Measurements from ENCODE around the gene PCID2.

Gene PCID2

DNA sequence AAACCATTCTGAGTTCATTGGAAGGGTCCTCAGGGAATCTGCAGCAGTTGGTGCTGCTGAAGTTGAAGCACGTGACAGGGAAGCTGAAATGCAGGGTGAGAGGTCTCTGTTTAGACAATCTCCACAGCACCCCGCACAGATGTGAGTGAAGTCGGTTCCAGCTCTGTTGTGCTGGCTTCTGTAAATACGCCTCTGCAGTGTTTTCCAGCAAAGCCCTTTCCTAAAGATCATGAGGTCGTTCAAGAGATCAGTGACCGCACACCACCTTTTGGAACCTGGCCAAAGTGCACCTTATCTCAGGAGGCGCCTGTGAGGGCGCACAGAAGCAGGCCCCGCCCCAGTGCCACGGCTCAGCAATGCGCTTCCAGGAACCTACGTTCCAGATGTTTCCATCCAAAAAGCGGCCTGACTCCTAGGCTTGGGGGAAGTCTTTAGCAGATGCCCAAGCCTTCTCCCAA, 11.7 kb upstream of the PCID2 start:
- in situ Hi-C loops (cut with HindIII; ENCODE audit: low sequenced_read_pairs), result loop anchor here (5.0 kb wide), 1 partner anchor 88 kb away; no protein-coding TSS in a partner anchor

DNA sequence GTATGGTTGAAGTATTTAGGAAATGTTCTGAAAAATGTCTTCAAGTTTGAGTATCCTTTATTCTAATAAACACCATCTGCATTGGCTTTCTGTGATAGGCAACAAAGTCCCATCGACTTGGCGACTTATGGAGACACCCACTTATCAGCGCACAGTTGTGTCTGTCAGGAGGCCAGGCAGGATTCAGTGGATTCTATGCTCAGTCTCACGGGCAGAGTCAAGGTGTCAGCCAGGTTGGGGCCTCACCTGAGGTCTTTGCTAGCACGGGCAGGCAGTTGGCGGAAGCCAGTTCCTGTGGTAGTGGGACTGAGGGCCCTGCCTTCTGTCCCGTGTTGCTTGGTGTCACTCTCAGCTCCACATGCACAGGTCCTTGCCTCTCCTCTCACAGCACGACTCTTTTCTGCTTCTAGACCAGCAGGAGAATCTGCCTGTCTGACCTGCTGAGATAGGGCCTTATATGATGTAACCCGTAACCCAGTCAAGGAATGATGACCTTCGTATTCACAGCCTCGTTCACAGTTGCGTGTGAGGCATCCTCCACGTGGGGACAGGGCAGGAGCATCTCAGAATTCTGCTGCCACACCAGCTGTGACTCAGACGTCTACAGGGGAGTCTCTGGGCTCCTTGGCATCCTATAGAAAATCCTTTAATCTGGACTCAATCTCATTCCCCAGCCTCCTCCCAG, 10.9 kb upstream of the PCID2 start:
- in situ Hi-C loops (cut with HindIII; ENCODE audit: low sequenced_read_pairs), result no loop called here

DNA sequence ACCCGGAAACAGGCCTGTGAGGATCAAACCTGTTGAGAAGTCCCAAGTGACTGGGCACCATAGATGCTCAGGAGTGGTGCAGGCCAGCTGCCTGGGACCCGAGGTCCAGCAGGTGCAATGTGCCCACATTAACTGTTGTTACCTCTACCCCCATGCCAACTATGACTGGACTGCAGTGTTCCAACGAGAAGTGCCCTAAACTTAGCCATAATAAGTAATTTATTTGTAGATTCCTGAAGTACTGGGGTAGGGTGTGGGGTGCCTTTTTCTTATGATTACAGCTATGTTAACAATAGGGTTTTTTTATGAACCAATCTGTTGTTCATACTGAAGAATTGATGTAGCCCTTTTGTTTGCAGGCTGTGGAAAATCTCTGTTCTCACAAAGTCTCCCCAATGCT, 10.1 kb upstream of the PCID2 start:
- in situ Hi-C loops (cut with HindIII; ENCODE audit: low sequenced_read_pairs), result no loop called here

DNA sequence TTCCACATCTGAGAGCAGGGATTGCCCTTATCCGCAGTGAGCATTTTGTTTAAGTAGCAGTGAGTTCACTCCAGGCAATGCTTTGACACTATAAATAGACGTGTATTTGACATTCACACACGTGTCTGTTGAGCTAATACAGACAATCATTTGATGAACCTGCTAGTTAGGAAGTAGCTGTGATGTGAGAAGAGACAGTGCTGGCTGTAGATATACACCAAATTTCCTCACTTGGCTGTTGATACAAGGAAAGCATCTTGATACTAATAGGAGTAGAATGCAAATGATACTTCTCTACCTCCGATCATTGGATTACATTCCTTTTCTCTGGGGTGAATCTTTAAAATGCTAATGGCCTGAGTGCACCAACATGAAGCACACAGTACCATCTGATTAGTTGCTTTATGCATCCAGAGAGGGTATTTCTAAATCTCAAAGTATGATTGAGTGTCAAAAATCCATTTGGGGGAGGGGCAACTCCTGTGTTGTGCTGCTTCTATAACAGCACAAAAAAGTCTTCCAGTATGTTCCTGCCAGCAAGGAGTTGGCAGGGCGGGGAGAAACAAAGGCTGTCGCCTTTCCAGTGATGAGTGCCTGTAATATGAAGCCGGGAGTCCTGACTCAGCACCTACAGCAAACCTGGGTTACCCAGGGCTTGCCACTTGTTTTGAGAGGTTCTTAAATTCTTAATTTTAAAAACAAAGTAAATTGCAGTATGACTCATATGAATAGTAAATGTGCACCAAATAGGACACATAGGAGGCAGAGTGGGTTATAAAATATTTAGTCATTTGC, 8.0 kb upstream of the PCID2 start:
- in situ Hi-C loops (cut with HindIII; ENCODE audit: low sequenced_read_pairs), result no loop called here

DNA sequence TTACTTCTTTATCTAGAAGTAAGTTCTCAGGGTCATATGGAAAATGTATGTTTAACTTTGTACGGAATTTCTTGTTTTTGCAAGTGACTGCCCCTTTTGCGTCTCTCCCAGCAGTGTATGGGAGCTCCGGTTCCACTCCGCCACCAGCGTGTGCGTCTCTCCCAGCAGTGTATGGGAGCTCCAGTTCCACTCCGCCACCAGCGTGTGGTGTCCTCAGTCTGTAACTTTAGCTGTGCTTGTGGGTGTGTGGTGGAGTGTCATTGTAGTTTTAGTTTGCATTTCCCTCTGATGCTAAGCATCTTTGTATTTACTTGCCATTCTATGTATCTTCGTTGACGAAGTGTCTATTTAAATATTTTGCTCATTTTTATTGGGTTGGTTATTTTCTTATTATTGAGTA, 3.3 kb upstream of the PCID2 start:
- in situ Hi-C loops (cut with HindIII; ENCODE audit: low sequenced_read_pairs), result no loop called here

DNA sequence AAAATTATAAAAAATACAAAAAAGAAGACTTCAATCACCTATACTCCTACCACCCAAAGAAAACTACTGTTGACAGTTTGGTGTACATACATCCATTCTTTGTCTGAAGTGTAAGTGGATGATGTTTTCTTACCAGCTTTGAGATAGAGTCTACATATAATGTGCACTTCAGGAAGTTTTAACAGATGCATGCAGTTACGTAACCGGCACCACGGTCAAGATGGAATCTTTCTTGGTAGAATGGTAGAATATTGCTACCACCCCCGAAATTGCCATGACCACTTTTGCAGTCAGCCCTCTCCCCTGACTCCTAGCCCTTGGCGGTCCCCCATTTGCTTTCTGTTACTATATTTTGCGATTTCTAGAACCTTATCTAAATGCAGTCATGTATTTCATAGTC, 2.4 kb upstream of the PCID2 start:
- in situ Hi-C loops (cut with HindIII; ENCODE audit: low sequenced_read_pairs), result no loop called here

DNA sequence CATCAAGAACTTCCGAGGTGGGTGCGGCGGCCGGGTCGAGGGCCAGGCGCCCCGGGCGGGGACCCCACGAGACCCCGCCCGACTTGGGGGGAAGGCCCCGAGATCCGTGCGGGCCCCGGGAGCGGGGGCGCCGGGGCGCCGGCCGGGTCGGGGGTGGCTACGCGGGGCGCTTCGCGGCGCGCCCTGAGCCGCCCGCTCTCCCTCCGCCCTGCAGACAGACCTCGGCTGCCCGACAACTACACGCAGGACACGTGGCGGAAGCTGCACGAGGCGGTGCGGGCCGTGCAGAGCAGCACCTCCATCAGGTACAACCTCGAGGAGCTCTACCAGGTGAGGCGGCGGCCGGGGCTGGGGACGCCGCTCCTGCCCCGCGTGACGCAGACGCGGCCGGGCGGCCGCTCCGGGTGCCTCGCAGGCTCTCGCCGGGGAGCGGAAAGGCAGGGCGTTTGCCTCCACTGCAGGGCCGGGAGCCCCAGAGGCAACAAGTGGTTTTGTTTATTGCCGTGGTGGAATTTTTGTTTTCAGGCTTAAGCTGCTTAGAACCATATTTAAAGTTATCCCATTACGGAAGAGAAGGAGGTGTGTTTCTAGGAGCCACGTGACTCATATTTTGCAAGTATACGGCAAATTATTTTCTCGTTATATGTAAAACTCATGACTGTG, 1.4 kb upstream of the PCID2 start:
- in situ Hi-C loops (cut with HindIII; ENCODE audit: low sequenced_read_pairs), result no loop called here

DNA sequence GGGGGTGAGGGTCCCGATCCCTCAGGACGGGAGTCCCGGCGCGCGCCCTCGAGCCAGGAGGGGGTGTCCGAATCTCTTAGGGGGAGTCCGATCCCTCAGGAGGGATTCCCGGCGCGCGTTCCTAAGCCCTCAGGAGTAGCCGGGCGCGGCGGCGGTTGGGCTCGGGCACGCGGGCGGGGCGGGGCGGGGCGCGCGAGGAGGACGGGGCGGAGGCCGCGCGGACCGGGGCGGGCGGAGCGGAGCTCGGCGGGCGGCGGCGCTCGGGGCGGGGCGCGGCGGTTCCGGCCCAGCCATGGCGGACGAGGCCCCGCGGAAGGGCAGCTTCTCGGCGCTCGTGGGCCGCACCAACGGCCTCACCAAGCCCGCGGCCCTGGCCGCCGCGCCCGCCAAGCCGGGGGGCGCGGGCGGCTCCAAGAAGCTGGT, 878 bp upstream of the PCID2 start, which contains the start of gene CUL4A:
Gene CUL4A, plus strand, starts transcription at position 278 of the 423 bp plus-strand sequence. Its CDS starts 15 bp downstream, at position 293.
- in situ Hi-C loops (cut with HindIII; ENCODE audit: low sequenced_read_pairs), result no loop called here

DNA sequence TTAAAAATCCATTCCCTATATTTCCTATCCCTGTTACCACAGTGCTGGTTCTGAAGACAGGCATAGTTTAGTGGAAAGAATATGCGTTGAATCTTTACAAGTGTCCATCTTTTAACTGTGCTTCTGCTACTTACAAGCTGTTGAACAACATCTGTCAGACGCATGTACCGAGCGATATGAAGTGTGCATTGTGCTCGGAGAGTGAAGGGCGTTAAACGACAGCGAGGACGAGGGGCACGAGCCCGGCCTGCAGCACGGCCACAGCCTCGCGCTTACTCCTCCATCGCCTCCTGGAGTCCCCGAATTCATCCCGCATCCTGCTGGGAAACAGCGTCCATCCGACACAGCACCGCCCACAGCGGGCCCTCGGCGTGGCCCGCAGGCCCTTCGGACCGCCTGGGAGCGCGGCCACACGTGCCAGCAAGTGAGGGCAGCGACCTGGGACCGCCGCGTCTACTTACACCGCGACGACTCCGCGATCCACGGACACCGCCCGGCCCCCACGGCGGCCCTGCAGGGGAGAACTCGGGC, 514 bp downstream of the PCID2 start:
- in situ Hi-C loops (cut with HindIII; ENCODE audit: low sequenced_read_pairs), result no loop called here

DNA sequence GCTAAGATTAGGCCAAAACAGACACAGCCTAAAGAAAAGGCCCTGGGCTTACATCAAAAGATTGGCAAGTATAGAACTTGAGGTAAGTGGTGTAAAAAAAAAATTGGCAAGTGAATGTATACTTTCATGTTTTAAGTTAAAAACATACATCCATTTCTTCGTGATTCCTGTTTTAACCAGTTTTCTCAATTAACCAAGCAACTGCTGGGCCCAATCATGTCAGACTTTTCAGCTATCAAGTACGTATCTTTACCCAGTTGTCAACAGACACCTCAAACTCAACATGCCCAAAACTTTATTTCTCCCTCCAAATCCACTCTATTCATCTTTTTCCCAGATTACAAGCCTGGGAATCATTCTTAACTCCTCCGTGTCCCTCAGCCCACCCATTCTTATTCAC, 1.0 kb downstream of the PCID2 start:
- in situ Hi-C loops (cut with HindIII; ENCODE audit: low sequenced_read_pairs), result no loop called here

DNA sequence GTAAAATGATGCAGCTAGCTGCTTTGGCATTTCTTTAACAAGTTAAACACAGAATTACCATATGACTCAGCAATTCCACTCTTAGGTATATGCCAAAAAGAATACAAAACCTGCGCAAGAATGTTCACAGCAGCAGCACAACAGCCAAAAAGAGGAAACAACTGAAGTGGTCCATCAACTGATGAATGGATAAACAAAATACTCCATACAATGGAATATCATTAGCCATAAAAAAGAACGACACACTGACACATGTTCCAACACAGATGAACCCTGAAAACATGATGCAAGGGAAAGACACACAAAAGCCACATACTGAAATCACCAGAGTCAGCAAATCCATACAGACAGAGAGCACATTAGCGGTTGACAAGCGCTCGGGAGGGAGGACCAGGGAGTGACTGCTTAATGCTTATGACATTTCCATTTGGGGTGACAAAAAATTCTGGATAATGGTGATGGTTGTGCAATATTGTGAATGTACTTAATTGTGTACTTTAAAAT, 3.0 kb downstream of the PCID2 start:
- in situ Hi-C loops (cut with HindIII; ENCODE audit: low sequenced_read_pairs), result no loop called here

DNA sequence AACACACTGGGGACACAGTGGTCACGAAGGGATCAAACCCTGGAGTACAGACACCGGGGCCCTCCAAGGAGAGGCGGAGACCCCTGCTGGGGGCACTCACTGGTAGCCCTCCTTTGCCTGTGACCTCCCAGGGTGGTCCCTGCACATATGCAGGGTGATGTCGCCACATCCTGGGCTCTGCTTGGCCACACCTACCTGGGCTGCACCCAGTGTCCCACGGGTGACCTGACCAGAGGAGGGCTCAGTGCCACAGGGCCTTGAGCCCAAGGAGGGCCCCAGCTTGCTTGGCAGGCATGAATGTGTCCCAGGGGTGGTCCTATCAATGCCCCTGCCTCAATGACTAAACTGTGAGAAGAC, 4.1 kb downstream of the PCID2 start:
- in situ Hi-C loops (cut with HindIII; ENCODE audit: low sequenced_read_pairs), result no loop called here

DNA sequence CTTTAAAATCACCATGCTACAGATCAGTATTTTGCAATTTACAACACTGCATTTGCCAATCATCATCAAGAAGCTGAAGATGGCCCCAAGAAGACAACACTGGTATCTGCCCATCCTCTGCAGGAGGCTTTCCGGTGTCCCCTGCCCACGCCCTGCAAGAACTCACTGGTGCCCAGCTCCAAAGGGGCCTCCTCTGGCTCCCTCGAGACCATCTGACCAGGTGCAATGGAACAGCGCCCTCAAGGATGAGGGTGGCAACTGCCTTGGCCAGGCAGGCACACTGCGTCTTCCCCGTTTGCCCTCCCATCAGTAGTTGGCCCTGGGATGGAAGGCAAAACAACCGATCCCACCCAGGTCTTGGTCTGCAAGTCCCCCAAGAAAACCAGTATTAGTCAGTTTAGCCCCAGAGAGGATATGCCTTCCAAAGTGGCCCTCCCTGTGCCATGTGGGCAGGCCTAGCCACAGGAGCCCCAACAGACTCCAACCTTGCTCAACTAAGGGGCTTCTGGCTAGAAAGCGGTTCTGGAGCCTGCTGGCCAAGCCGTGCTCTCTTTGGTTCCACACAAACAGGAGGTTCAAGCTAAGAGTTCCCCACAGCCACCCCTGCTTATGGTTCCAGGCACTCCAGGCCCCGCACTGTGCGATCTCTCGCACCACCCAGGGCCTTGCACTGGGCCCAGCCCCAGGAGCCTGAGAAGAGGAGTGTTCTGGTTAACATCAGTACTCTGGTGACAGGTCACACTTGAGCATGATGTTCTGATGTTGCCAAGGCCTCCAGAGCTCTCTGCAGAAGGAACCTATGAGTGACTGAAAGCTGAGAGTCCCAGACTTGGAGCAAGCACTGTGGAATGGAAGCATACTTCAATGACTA, 4.7 kb downstream of the PCID2 start:
- in situ Hi-C loops (cut with HindIII; ENCODE audit: low sequenced_read_pairs), result no loop called here

DNA sequence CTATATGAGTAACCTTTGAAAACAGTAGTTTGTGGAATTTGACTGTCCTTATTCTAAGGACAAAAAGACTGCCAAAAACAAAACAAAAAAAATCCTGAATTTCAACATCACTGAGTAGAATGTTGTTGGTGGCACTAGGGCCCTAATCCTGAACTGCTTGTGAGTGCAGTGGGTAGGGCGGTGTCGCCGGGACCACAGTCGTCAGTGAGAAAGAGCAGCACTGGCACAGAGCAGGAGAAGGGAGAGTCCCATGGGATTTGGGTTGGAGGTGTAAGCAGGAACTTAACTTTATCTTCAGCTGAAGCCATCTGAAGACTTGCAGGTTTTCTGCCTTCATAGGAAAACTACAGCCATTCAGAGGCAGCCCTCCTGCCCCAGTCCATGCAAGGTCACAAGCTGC, 5.6 kb downstream of the PCID2 start:
- in situ Hi-C loops (cut with HindIII; ENCODE audit: low sequenced_read_pairs), result no loop called here

DNA sequence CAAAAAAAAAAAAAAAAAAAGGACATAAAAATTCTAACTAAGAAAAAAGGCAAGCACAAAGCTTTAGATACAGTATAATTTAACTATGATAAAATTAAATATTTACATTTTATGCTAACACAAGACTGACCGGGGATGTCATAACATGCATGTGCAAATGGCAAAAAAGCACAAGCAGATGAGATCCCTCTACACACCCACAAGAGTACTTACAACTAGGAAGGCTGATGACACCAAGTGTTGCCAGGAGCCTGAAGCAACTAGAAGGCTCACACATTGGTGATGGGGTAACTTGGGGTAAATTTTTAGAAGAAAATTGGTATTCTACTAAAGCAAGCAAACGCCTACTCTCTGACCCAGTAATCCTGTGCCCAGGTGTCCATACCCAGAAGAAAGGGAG, 6.7 kb downstream of the PCID2 start:
- in situ Hi-C loops (cut with HindIII; ENCODE audit: low sequenced_read_pairs), result no loop called here

DNA sequence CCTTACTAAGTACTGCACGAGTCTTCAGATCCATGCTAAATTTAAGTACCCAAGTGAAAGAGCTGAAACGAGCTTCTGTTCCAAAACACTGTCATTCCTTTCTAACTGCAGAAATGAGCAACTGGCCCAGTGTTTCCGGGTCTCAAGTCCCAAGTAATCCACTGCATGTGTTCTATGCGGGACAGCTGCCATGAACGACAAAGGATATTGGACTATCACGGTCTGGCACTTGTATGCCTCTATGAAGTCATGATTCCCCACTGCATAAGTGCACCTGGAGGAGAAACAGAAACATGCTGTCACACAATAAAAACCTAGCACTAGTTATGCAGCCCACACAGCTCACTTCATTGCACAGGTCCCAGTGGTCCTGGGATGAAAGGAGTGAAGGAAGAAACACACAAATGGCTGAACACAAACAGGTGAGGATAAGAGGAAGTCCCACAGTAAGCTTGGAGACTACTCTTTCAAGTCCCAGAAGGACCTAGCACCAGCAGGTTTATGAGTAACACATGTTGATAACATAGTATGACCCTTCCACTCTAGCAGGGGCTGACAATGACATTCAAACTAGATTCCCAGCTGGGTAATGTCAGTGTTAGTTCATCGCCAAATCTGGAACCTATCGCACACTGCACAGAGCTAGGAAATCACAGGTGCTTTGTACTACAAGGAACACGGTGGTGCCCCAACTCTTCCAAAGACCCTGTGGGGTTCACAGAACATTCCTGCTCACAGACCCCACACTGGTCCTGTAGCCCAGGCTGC, 11.3 kb downstream of the PCID2 start:
- in situ Hi-C loops (cut with HindIII; ENCODE audit: low sequenced_read_pairs), result no loop called here

DNA sequence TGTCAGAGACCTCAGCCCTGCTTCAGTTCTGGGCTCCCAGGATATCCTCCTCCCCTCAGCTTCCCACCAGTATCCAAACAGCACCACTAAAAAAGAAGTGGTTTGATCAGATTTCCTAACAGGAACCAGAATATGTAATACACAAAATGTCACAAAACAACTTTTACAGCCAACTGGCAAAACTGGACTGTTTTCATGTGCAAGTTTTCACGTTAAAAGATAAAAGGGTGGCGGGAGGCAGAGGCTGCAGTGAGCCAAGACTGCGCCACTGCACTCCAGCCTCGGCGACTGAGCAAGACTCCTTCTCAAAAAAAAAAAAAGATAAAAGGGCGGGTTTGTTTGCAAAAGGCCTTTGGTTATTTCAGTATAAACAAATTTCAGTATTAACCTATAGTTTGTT, 13.1 kb downstream of the PCID2 start:
- in situ Hi-C loops (cut with HindIII; ENCODE audit: low sequenced_read_pairs), result no loop called here

DNA sequence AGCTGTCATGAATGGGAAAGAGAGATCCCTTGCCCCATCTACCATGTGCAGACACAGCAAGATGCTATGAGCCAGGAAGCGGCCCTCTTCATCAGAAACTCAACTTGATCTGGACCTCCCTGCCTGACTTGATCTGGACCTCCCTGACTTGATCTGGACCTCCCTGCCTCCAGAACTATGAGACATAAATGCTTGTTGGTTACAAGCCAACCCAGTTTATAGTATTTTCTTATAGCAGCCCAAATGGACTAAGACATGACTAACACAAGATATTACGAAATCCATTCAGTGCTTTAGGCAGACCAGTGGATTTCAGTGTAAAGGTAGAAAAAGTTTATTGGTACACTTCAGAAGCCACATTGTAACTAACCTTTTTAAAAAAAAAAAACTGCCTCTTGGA, 15.6 kb downstream of the PCID2 start:
- in situ Hi-C loops (cut with HindIII; ENCODE audit: low sequenced_read_pairs), result no loop called here

DNA sequence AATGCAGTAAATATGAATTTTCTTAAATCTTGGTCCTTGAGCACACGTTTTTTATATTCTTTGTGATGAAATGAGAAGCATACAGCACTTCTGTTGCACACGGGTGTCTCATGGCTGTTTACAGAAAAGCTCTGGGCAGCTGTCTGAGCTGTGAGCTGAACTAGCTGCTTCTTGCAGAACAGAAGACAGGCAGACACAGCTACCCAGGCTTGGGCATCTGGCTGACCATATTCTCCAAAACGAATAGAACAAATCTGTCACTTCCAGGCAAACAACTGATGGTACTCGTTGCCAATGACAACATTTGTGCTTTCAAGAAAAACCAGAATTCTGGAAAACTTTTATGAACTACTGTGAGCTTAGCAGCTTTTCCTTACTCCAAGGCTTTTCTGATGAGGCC, 16.2 kb downstream of the PCID2 start:
- in situ Hi-C loops (cut with HindIII; ENCODE audit: low sequenced_read_pairs), result no loop called here

DNA sequence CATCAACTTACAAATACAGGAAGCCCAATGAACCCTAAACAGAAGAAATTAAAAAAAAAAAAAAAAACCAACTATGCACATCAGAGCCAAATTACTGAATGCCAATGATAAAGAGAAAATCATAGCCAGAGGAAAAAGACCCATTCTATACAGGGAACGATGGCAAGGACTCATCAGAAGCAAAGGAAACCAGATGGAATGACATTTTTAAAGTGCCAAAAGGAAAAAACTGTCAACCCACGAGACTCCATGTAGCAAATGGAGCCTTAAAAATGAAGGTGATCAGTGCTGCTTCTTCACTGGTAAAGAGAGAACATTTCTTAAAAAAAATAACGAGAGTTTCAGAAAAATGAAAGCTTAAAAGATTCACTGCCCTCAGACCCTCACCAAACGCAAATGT, 18.3 kb downstream of the PCID2 start:
- in situ Hi-C loops (cut with HindIII; ENCODE audit: low sequenced_read_pairs), result no loop called here
